Superior temporal gyrus (tissue), 1 donor: ENCODE measurements around the gene ATG7.
"Not testable (repeated sequence)": the region's sequence is repeated elsewhere in the genome, so short reads cannot be mapped to it uniquely, and the experiment has no call there.

ENCODE experiments used
- DNase-seq: peaks from one replicate; pipeline ENCODE4 v3.0.0-alpha.2; 2016; ENCODE audit errors: extremely low spot score

Gene ATG7

DNA sequence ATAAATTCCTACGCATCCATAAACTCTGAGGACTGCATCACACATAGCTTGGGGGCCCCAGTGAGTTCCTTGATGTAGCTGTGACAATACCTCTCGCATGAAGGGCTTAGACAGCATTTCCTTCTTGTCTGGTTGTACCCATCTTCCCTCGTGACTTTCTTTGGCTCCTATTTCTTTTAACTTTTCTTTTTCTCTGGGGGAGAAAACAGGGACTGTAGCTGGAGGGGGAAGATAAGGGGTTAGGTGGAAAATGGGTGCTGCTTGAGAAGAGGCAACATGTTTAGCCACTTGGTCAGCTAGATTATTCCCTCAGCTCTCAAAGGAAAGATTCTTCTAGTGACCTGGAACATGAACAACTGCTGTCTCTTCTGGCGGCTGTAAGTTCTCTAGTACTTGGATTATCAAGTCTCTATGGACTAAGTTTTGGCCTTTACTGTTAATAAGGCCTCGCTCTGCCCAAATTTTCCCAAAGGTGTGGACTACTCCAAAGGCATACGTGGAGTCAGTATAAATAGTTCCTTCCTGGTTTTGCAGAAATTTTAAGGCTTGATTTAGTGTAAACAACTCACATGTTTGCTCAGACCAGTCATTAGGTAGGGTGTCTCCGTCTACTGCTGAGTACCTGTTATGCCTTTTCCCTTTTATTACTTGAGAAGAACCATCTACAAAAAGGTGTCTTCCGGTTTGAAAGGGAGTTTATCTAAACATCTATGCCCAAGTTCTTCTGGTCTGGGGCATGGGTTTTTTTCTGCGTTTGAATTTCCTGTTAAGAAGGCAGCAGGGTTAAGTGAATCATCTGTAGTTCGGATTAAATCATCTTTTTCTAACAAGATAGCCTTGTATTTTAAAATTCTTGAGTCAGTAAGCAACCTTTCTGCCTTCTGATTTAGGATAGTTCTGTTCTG is 21.0 kb upstream of the ATG7 start:
- no peak for DNase-seq

DNA sequence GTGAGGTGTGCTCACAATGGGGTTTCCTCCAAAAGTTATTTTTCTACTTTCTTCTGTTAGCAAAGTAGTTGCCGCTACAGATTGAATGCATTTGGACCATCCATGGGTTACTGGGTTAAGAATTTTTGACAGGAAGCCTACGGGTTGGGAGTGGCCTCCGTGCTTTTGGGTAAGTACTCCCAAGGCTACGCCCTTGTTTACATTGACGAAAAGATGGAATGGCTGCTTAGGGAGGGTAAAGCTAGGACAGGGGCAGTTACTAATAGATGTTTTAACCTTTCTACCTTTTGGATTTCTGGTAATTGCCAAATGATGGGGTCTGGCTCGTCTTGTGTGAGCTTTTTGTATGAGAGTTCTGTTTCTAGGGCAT is 20.4 kb upstream of the ATG7 start:
- DNase-seq = no peak

DNA sequence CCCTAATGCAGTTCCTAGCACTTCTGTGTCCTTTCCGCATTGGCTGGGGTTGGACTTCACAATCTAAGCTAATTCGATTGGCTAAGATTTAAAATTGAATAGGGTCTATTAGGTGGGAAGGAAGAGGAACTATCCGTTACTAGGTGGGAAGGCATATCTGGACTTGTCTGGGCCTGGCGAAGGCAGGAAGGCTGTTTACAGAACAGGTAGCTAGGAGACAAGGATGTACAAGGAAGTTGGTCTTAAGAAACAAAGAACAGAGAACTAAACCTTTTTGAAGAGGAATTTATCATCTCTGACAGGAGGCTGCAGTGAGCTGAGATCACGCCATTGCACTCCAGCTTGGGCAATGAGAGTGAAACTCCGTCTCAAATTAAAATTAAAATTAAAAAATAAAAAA is 17.3 kb upstream of the ATG7 start:
- DNase-seq = no peak

DNA sequence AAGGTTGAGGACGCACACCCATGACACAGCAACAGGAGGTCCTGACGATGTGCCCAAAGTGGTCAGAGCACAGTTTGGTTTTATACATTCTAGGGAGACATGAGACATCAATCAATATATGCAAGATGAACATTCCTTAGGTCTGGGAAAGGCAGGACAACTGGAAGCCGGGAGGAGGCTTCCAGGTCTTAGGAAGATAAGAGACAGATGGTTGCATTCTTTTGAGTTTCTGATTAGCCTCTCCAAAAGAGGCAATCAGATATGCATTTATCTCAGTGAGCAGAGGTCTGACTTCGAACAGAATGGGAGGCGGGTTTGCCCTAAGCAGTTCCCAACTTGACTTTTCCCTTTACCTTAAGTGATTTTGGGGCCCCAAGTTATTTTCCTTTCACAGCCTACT is 16.7 kb upstream of the ATG7 start:
- not testable (repeated sequence) for DNase-seq

DNA sequence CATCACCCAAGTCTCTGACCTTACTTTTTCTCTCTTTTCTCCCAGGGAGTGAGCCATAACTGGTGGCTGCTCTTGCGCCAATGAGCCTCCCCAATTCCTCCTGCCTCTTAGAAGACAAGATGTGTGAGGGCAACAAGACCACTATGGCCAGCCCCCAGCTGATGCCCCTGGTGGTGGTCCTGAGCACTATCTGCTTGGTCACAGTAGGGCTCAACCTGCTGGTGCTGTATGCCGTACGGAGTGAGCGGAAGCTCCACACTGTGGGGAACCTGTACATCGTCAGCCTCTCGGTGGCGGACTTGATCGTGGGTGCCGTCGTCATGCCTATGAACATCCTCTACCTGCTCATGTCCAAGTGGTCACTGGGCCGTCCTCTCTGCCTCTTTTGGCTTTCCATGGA is 13.2 kb upstream of the ATG7 start:
- no peak for DNase-seq

DNA sequence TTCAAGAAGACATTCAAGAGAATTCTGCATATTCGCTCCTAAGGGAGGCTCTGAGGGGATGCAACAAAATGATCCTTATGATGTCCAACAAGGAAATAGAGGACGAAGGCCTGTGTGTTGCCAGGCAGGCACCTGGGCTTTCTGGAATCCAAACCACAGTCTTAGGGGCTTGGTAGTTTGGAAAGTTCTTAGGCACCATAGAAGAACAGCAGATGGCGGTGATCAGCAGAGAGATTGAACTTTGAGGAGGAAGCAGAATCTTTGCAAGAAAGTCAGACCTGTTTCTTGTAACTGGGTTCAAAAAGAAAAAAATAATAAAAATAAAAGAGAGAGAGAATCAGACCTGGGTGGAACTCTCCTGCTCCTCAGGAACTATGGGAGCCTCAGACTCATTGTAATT is 11.7 kb upstream of the ATG7 start:
- no peak for DNase-seq

DNA sequence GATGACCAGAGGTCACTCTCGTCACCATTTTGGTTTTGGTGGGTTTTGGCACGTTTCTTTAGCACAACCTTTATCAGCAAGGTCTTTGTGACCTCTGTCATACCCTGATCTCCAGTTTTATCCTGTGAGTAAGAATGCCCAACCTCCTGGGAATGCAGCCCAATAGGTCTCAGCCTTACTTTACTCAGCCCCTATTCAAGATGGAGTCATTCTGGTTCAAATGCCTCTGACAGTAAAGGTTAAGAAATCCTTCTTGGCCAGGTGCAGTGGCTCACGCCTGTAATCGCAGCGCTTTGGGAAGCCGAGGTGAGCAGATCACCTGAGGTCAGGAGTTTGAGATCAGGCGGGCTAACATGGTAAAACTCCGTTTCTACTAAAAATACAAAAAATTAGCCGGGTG is 3.2 kb upstream of the ATG7 start:
- DNase-seq = no peak

DNA sequence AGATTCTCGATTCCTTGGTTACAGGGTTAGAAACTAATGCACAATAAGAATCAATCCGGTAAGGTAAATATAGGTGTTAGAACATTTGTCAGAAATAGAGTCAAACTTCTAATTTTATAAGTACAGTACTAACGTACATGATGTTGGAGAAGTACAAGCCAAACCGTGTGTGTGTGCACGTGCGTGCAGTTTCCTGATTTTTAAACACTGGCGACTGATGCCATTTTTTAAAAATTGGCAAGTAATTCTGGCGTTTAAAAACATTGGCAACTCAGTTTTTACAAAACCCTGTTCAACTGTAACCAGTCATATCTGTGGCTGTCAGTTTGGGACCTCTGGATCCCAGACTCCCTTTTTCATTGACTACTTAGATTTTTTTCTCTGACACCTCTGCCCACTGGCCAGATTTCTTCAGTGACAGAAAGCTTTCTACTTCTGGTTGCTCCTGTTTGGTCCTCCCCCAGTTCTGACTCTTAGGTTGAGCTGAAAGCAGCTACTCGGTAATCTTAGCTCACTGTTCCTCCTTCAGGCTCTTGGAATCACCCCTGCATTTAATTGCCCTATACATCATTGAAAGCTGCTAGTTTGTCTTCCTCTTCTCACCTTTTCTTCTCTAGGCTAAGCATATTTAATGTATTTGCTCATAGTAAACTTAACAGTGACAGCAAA is 843 bp downstream of the ATG7 start:
- no peak for DNase-seq

DNA sequence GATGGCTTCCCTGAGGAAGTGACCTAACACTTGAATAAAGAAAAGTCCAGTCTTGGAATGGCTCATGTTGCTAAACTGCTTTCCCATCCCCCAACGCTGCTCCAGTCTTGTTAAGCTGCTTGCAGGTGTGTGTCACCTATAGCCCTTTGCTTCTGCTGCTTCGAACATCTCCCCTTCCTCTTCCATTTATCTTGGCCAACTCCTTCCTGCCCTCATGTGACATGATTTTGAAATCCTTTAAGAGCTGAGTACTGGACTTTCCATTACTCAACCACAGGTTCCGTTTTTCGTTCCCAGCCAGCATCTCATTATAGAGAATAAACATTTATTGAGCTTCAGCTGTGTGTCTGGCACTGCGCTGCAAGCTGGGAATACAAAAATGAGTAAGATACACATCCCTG is 1.7 kb downstream of the ATG7 start:
- no peak for DNase-seq

DNA sequence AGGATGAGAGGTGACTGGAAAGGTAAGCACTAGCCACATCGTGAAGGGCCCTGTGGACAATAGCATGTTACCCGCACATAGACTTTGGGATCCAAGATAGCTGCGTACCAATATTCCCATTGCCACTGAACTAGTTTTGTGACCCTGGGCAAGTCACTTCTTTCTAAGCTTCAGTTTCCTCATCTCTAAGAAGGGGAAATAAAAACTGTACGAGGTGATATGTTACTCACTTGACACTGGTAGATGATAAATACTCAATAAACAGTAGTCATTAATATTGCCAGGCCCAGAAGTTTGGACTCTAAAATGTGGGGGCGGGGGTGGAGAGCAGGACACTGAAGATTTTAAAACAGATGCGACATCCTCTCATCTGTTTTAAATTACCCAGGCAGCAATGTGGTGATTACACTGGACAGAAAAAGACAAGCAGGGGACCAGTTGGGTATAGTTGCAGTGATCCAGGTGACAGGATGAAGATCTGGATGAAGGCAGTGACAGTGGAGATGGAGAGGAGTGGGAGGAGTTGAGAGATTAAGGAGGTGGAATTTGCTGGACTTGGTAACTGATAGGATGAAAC is 2.5 kb downstream of the ATG7 start:
- DNase-seq = no peak

DNA sequence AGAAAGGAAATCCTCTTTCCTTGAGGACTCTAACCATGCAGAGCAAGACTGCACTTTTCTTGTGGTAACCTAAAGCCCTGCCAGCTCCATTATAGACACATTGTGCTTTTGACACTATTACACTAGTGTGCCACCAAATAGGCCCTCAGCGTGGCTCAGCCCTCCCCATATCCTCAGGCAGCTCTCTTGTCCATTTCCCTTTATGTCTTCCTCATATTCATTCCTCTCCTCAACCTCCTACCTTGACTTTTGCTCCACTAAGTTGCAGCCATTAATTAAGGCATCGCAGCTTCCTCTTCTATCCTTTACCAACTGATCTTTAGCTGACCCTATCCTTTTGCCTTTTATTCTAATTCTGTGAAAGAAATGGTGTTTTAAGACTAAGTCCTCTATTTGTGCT is 3.7 kb downstream of the ATG7 start:
- no peak for DNase-seq

DNA sequence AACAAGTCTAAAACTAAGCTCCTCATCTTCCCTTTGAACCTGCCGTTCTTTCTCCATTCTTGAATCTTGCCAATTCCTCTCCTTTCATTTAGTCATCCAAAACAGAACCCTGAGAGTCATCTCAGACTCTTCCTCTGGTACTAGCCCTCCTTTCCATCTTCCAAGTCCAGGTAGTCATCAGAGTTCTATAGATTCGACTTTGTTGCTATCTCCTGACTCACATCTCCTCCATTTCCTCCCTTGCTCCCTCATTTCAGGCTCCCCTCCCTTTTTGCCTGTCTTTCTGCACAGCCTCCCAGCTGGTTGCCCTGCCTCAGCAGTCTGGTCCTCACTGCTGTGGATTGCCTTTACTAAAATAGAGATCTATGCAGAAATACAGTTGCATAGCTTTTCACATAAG is 4.7 kb downstream of the ATG7 start:
- no peak for DNase-seq

DNA sequence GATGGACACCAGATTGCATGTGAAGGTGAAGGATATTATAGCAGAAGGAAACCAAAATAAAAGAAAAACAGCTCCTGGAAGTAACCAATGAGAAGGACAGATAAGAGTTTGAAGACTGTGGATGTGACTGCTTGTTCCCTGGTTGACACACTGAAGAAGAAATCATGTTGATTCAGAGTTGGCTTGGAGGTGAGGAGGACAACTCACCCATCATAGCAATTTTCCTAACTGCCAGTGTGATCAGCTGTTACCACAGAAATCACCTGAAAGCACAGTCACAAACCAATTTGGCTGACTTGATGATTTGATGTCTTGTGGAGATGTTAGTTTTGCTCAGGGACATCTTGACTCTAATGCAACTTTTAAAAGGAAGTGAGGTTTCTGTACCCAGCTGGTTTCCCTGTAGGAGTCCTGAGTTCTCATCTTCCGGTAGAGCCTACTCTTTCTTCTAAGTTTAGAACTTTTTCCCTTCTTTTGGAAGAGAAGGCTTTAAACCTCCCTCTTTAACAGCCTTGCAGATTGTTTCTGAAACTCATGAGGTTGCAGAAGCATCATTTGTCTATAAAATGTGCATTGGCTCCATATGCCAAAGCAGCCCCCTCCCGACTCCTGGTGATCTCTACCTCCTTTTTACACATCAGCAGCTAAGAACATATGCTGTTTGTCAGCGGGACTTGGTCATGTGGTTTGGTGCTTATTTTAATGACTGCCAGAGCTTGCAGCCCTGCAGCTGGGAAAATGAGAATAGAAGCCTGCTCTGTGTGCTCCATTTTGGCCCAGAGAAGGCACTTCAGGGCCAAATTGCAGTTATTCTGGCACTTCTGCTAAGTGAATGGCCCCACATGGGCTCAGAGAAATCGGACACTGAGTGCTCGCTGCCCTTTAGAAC is 10.3 kb downstream of the ATG7 start:
- DNase-seq = peak; percentile 94

DNA sequence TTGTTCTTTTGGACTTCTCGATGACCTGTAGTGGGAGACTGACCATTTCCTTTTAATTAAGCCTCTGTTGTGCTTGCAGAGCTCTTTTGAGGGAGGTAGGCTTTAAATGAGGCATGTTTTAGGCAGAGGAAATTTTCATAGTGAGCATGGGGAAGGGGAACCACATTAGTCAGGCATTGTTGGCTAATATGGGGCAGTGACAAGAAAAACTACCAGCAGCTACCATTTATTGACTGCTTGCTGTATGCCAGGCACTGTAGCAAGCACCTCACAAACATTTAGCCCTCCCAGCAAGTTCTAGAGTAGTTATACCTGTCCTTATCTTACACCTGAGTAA is 10.9 kb downstream of the ATG7 start:
- no peak for DNase-seq

DNA sequence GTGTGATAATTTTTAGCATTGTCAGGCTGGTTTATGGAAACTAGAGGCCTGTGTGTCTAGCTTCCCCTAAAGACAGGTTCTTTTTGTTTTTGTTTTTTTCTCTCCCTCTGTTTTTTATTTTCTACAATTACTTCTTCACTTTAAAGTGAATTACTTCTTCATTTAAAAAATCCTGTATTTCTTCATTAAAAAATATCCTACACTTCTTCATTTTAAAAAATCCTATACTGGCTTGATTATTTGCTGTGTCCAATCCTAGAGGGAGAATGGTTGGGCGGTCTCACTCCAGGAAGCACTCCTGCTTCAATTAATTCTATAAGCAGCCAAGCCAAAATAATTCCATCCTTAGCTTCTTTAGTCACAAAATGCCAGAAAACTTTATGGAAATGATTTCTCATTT is 11.8 kb downstream of the ATG7 start:
- DNase-seq = no peak

DNA sequence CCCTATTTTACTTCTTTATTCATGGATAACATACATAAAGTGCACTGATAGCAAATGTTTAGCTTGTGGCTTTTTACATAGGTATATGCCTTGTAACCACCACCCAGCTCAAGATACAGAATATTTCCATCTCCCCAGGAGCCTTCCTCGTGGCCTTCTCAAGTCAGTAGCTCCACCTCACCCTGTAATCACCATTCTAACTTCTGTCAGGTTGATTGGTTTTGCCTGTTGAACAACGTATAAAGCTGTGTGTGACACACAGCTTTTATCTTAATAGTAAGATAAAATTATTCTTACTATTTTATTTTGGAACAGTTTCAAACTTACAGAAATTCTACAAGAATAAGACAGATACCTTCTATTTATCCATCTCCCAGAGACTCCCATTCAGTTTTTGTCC is 13.3 kb downstream of the ATG7 start:
- no peak for DNase-seq

DNA sequence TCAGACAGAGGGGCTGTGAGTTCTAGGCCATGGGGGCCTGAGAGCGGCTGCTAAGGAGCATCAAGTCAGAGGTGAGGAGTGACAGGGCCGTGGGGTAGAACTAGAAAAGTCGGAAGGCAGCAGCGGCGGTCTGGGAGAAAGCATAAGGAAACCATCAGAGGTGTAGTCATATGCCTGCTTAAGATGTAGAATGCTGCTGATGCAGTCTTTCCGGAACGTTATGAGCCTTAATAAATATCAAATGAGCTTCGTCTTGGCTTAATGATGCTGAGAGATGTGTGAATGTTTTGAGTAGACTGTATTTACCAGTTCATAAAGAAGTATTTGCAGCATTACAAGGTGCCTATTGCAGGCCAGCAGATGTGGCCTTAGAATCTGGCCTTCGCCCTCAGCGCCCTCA is 15.2 kb downstream of the ATG7 start:
- no peak for DNase-seq

DNA sequence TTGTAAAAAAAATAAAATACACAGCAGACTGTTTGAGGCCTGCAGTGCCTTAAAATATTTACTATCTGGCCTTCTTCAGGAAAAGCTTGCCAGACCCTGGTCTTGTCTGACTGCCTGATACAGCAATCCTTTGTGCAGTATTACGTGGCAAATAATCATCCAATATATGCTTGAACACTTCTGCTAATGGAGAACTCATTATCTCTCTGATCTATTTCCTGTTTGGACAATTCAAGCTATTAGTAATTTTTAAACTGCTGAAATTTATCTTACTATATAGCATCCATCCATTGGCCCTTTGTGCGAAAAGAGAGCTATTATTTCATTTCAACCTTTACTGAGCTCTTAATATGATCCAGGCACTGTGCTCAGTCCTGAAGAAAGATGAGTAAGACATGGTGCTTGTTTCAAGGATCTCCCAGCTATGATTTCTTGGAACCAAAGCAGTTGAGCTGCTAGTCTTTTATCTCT is 15.9 kb downstream of the ATG7 start:
- DNase-seq = no peak

DNA sequence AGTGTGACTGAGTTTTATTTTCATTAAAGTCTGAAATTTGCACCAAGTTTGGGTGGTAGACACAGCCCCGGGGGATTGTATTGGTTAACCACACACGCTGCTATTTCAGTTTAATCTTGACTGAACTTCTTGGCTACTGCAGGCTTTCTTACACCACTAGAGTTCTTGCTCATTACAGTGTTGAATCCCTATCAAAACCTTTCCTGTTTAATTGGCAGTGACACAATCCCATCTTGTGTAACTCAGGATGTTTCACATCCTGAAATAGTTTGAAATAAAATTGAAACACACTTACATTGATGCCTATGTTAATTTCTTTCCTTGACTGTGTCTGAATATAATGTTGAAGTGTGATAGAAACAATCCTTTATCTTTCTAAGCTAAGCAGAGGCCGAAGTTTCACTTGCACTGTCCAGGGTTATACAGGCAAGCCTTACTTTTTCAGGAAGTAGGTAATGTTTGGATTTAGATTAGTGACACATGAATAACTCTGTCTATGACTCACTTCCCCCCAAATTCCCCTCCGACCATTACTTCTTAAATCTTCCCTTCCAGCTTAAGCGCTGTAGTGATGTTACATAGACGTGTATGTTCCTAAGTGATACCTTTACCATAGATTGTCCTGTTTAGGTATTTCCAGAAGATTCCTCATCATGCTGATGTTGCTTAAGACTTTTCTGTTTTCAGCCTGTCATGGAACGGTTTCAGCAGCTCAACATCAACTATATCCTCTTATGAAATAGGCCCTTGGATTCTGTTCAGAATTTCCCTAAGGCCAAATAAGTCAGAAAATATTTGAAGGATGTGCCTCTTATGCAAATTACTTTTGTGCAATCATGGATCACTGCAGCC is 16.8 kb downstream of the ATG7 start:
- DNase-seq = no peak

DNA sequence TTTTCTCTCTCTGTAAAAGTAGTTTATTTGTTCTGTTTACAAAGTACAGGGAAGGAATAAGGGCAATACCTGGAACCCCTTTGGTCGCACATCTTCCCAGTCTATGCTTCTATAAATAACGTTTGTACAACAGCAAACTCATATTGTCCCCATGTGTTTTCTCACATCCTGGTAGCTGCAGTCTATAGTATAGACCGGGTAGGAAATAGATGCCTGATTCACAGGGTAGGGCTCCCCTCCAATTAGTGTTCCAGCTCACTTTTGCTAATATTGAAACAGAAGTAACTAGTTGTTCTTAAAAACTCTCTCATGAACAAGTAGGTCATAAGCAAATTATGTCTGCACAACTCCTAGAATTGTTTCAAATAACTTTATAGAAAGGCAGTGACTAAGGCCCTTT is 17.7 kb downstream of the ATG7 start:
- DNase-seq = no peak
